HG03521 (cell line): Measurements from ENCODE around the gene HAUS5.

Experiments used
- ATAC-seq: cut with Tn5 transposase; IDR thresholded peaks from one replicate; pipeline ENCODE4 v1.9.1; 2021; ENCODE audit warnings: mild to moderate bottlenecking, moderate library complexity; ENCODE audit not compliant: unreplicated experiment

Gene HAUS5

GRCh38 chr19:35669974-35670373 lies 57.4 kb downstream of the HAUS5 start:
- ATAC-seq: no peak

GRCh38 chr19:35670686-35671085 lies 58.2 kb downstream of the HAUS5 start:
- no peak for ATAC-seq

GRCh38 chr19:35671818-35672217 lies 59.3 kb downstream of the HAUS5 start:
- no peak for ATAC-seq

- ATAC-seq: no peak
Observed at GRCh38 chr19:35673121-35673804, 60.7 kb downstream of the HAUS5 start.
